Omental fat pad (tissue), 4 donors: ENCODE measurements around the gene ASZ1. TPM values are rescaled to one million over a fixed set of nuclear protein-coding genes. Genes with fewer than 3 reads are reported as not detected.
"Not testable (repeated sequence)": the region's sequence is repeated elsewhere in the genome, so short reads cannot be mapped to it uniquely, and the experiment has no call there.

Source experiments
- ATAC-seq: fragments of 150-250 bp; one replicate; pipeline ENCODE4 v1.9.1; 2016; ENCODE audit warnings: mild to moderate bottlenecking, moderate library complexity; ENCODE audit not compliant: low FRiP score
- DNase-seq: peaks from one replicate; pipeline ENCODE4 v3.0.0-alpha.2; 2019; ENCODE audit warnings: low spot score
- CTCF ChIP-seq, 3 donors: fragments of 450-650 bp; IDR thresholded peaks; one replicate each; pipeline ENCODE4 v1.5.1; 2016 to 2017; ENCODE audit warnings: antibody characterized with exemption in 3 of 3, mild to moderate bottlenecking in 3 of 3, moderate library complexity in 2 of 3
- total RNA-seq, 4 donors: library from RNA; depleted of rRNA; stranded (reverse); fragments of >200 nt; gene quantifications; one replicate each; pipeline ENCODE4 v1.1.0, GENCODE V29; 2016

ASZ1 gene
- total RNA-seq = not detected

GRCh38 chr7:117427258-117427701 is at the start of gene ASZ1:
ASZ1 (minus strand) TSS chr7:117427493; CDS start chr7:117427460, 33 bp downstream.
- no peak for TF ChIP-seq CTCF (IDR thresholded peaks at IDR 0.05)
- ATAC-seq (no peak), DNase-seq (no peak)

GRCh38 chr7:117476557-117477215 is 49.4 kb upstream of the ASZ1 start:
- ATAC-seq (no peak), DNase-seq (no peak)
- no peak for TF ChIP-seq CTCF (IDR thresholded peaks at IDR 0.05)

- DNase-seq = no peak
- no peak for ATAC-seq
- no peak for TF ChIP-seq CTCF (IDR thresholded peaks at IDR 0.05)
Measured at GRCh38 chr7:117472335-117472734, 45.0 kb upstream of the ASZ1 start.

- ATAC-seq = no peak
- TF ChIP-seq CTCF (IDR thresholded peaks at IDR 0.05) = no peak
- DNase-seq = no peak
Measured at GRCh38 chr7:117470777-117471176, 43.5 kb upstream of the ASZ1 start.

- DNase-seq (no peak), ATAC-seq (no peak)
- no peak for TF ChIP-seq CTCF (IDR thresholded peaks at IDR 0.05)
Measured at GRCh38 chr7:117468174-117468573, 40.9 kb upstream of the ASZ1 start.

- not testable (repeated sequence) for DNase-seq, ATAC-seq
Measured at GRCh38 chr7:117460815-117461214, 33.5 kb upstream of the ASZ1 start.

GRCh38 chr7:117459735-117460134 is 32.4 kb upstream of the ASZ1 start:
- no peak for TF ChIP-seq CTCF (IDR thresholded peaks at IDR 0.05)
- ATAC-seq = no peak
- no peak for DNase-seq
